Transverse colon (tissue), 3 donors: ENCODE results near the gene PKIB.

Experiments
- CTCF ChIP-seq, 5 experiments: fragments of 200-600 bp in 3 of 5; fragments of 450-650 bp in 2 of 5; sonication (generic) in 3 of 5; IDR thresholded peaks; 1 replicate in 2 of 5; 2 replicates in 3 of 5; pipeline ENCODE4 v1.5.1; 2016 to 2017; ENCODE audit warnings: antibody characterized with exemption in 5 of 5, inconsistent platforms in 3 of 5, mild to moderate bottlenecking in 2 of 5, moderate library complexity in 1 of 5
- POLR2A ChIP-seq: fragments of 450-650 bp; IDR thresholded peaks from one replicate; pipeline ENCODE4 v1.6.1; 2016; ENCODE audit warnings: antibody characterized with exemption, mild to moderate bottlenecking, moderate library complexity

GRCh38 chr6:122669418-122669817 is 59.2 kb downstream of the PKIB start:
- TF ChIP-seq CTCF (IDR thresholded peaks at IDR 0.05) (no peak), POLR2A (no peak)
